GM12873 (cell line): Measurements from ENCODE around the gene FGD3.

Source experiments
- CTCF ChIP-seq: IDR thresholded peaks from 2 replicates; pipeline ENCODE4 v1.5.1; 2012; ENCODE audit warnings: low read depth, mild to moderate bottlenecking, moderate library complexity, low read length, control low read depth; ENCODE audit not compliant: insufficient read depth; ENCODE audit errors: missing control alignments

Gene FGD3

DNA sequence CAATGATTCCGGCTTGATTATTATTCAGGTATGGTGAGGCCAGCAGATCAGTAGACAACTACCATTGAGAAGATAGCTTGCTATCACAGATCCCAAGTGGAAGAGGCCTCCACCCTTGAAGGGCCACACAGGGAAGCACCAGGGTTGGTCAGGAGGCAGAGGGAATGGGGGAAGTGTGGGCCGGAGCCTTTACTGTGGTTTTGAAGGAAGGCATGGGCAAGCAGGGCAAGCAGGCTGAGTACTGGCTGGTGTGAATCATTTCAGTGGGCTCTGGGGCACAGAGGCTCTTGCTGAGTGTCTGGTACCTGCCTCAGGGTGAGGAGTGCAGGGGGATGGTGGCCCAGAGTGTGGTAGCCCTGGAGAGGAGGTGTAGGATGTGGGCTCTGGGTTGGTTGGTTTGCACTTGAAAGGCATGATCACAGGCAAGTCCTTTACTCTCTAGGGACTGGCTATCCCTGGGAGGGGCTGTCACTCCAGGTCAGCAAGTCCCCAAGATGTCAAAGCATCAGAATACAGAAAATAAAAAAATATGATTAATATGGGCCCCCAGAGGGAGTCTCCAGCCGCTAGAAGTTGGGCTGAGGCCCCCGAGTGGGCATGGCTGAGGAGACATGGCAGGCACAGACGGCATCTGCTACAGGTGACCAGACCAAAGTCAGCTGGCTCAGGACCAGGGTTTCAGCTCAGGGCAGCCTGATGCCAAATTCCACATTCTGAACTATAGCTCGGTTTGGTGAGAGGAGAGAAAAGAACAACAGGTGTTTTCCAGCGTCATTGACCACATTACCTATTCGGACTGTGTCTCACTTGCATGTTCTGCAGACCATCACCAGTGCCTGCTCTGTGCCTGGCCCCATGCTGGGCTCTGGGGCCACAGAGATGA lies 101.5 kb downstream of the FGD3 start:
- no peak for TF ChIP-seq CTCF

GRCh38 chr9:93049491-93049890 lies 102.2 kb downstream of the FGD3 start:
- TF ChIP-seq CTCF: no peak

- TF ChIP-seq CTCF: no peak
Observed at GRCh38 chr9:93050231-93050630, 102.9 kb downstream of the FGD3 start.

- no peak for TF ChIP-seq CTCF
Observed at GRCh38 chr9:93051680-93052089, 104.4 kb downstream of the FGD3 start.

DNA sequence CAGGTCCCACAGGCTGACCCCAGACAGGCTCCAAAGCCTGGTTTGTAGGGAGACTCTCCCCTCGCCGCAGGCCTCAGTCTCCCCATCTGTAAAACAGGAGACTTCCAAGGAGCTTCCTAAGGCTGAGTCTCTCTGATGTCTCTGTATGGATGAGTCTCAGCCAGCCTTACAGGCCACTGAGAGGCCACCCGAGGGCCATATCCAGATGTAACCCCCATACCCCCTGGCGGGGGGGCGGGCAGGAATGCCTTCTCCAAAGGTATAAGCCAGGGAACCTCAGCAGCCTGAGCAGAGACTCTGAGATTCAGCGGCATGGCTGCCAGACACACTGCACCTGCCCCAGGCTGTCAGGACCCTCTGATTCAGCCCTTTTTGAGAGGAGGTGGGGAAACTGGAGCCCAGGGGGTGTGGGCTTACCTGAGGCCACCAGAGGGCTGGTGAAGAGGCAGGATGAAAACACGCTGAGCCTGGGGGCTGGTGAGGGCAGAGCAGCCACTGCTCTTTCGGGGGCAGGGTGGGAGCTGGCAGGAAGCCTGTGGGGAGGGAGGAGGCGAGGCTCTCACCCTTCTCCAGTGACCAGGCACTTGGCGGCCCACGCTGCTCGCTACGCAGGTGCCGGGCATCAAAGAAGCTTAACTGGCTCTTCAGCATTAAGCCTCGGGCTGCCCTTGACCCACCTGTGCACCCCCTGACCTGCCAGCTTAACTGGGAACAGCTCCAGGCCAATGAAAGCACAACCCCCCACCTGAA lies 105.6 kb downstream of the FGD3 start:
- peak; percentile 27 for TF ChIP-seq CTCF

GRCh38 chr9:93053781-93054331 lies 106.5 kb downstream of the FGD3 start:
- TF ChIP-seq CTCF: no peak

GRCh38 chr9:93054758-93055704 lies 107.7 kb downstream of the FGD3 start:
- no peak for TF ChIP-seq CTCF
